ENCODE data around the gene UCP2. TPM values are rescaled to one million over a fixed set of nuclear protein-coding genes. Genes with fewer than 3 reads are reported as not detected.
"Not testable (repeated sequence)": the region's sequence is repeated elsewhere in the genome, so short reads cannot be mapped to it uniquely, and the experiment has no call there.

The UCP2 gene
- total RNA-seq, 1 experiment from 2014 or later, result 28.8 TPM

DNA sequence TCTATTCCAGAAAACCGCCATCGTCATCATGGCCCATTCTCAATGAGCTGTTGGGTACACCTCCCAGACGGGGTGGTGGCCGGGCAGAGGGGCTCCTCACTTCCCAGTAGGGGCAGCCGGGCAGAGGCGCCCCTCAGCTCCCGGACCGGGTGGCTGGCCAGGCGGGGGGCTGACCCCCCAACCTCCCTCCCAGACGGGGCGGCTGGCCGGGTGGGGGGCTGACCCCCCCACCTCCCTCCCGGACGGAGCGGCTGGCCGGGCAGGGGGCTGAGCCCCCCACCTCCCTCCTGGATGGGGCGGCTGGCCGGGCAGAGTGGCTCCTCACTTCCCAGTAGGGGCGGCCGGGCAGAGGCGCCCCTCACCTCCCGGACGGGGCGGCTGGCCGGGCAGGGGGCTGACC, 46.6 kb downstream of the UCP2 start:
- H3K36me3 ChIP-seq; H3K27me3 ChIP-seq; H3K4me1 ChIP-seq; H3K4me3 ChIP-seq; H3K9me3 ChIP-seq (replicated peaks); DNase-seq; H3K27ac ChIP-seq: not testable (repeated sequence)

DNA sequence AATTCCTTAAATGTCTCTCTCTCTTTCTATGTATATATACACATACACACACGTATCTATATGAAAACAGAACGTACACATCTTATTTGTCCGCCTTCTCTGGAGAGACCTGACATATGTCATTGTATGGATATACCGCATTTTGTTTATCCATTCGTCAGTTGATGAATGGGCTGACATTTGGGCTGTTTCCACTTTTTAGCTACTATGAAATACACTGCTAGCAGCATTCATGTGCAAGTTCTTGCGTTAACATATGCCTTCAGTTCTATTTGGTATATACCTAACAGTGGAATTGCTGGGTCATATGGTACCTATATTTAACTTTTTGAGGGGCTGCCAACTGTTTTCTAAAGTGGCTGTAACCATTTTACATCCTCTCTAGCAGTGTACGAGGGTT, 49.9 kb downstream of the UCP2 start:
- no peak for DNase-seq
- Histone ChIP-seq H3K27me3 (no peaks in the 10 kb centered on the region), H3K4me1 (no peaks in the 10 kb centered on the region)

GRCh38 chr11:73931951-73932350, 50.7 kb downstream of the UCP2 start:
- H3K27me3 ChIP-seq, result no peaks in the 10 kb centered on the region
- no peak for DNase-seq
- H3K9me3 ChIP-seq (replicated peaks), result 0 out of 2 replicates have a peak, but pooled peaks cover 3% of the 10 kb centered on the region
- no peak overlapping the region for H3K27ac ChIP-seq
- H3K4me1 ChIP-seq, result no peaks in the 10 kb centered on the region
- peaks cover 12% of the 10 kb centered on the region; the same call in 1 of the 2 replicates for H3K36me3 ChIP-seq
- no peak overlapping the region for H3K4me3 ChIP-seq

More for the DNA sequence above, 49.9 kb downstream of the UCP2 start:
- Histone ChIP-seq H3K4me3 (no peak overlapping the region), H3K27ac (no peak overlapping the region), H3K9me3 (replicated peaks) (0 out of 2 replicates have a peak, but pooled peaks cover 3% of the 10 kb centered on the region), H3K36me3 (peaks cover 10% of the 10 kb centered on the region; the same call in 1 of the 2 replicates)

DNA sequence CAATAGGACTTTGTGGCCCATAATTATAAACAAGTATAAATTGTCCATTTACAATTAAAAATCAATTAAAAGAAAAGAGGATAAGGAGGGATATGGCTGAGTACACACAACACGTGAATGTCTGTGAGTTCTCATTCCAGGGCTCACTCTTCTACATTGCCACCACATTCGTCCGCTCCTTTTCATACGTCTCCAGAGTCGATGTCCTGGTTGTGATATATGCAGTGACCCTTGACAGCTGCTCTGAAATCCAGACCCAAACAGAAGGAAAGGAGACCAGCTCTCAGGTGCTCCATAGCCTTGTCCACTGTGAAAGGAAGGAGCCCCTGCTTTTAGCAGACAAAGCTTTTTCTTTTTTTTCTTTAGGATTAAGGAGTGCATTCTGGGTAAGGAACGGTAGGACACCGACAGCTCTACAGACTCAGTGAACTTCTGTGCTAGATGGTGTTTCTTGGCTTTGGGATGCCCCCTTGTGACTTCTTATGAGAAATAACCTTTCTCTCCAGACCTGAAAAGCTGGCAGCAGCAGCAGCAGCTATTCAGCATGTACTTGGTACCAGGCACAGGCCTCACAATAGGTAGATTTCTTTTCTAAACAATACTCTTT, 51.5 kb downstream of the UCP2 start:
- no peak overlapping the region for H3K27ac ChIP-seq
- no peak overlapping the region for H3K4me3 ChIP-seq
- H3K36me3 ChIP-seq, result peaks cover 12% of the 10 kb centered on the region; the same call in 1 of the 2 replicates
- H3K9me3 ChIP-seq (replicated peaks), result 0 out of 2 replicates have a peak, but pooled peaks cover 3% of the 10 kb centered on the region
- H3K4me1 ChIP-seq, result no peaks in the 10 kb centered on the region
- no peaks in the 10 kb centered on the region for H3K27me3 ChIP-seq
- peak; percentile 60 to 80 for DNase-seq

- Histone ChIP-seq H3K27me3 (no peaks in the 10 kb centered on the region), H3K4me3 (no peak overlapping the region), H3K27ac (no peak overlapping the region), H3K36me3 (peaks cover 12% of the 10 kb centered on the region; the same call in 1 of the 2 replicates), H3K4me1 (no peaks in the 10 kb centered on the region), H3K9me3 (replicated peaks) (no peaks in the 10 kb centered on the region)
- no peak for DNase-seq
These were observed 53.3 kb downstream of the UCP2 start for GRCh38 chr11:73929388-73929787.

Other genes starting within 250 kb of the UCP2 start
- gene RAB6A, start 221.8 kb downstream of the UCP2 start, total RNA-seq (2014; rRNA removed; shearing (Covaris generic)), result 71.5 and 74.7 TPM in 2 replicates
- 45.9 and 54.0 TPM in 2 replicates for gene MRPL48, start 195.0 kb downstream of the UCP2 start, total RNA-seq (2014; rRNA removed; shearing (Covaris generic))
- gene COA4, start 106.0 kb downstream of the UCP2 start, total RNA-seq (2014; rRNA removed; shearing (Covaris generic)), result 61.5 and 62.1 TPM in 2 replicates
- 10.5 and 12.2 TPM in 2 replicates for gene PAAF1, start 105.8 kb downstream of the UCP2 start, total RNA-seq (2014; rRNA removed; shearing (Covaris generic))
- not detected in 2 replicates for gene DNAJB13, start 31.8 kb downstream of the UCP2 start, total RNA-seq (2014; rRNA removed; shearing (Covaris generic))
- gene UCP3, start 26.2 kb upstream of the UCP2 start, total RNA-seq (2014; rRNA removed; shearing (Covaris generic)), result 0.53 and 1.2 TPM in 2 replicates
- gene C2CD3, start 188.2 kb upstream of the UCP2 start, total RNA-seq (2014; rRNA removed; shearing (Covaris generic)), result 27.5 and 31.3 TPM in 2 replicates
- gene PPME1, start 188.4 kb upstream of the UCP2 start, total RNA-seq (2014; rRNA removed; shearing (Covaris generic)), result 52.7 and 56.5 TPM in 2 replicates

Measured in SJCRH30 (cell line).